Measurements from ENCODE around the gene PUM2. TPM values are rescaled to one million over a fixed set of nuclear protein-coding genes. Genes with fewer than 3 reads are reported as not detected.

PUM2 gene
- total and polyA plus RNA-seq, 12 donors, result 12.4 to 79.1 (median 67.6) TPM

- Histone ChIP-seq H3K27ac (peak overlapping the region in 1 of 10 donors; percentile 14), H3K4me1 (peaks cover 0 to 4% (median 0%) of the 10 kb centered on the region in 9 donors), H3K9me3 (no peaks in the 10 kb centered on the region), H3K4me3 (no peak overlapping the region), H3K27me3 (no peaks in the 10 kb centered on the region), H3K36me3 (peaks cover 0 to 100% (median 23%) of the 10 kb centered on the region in 9 donors)
- TF ChIP-seq, protein P1, sequence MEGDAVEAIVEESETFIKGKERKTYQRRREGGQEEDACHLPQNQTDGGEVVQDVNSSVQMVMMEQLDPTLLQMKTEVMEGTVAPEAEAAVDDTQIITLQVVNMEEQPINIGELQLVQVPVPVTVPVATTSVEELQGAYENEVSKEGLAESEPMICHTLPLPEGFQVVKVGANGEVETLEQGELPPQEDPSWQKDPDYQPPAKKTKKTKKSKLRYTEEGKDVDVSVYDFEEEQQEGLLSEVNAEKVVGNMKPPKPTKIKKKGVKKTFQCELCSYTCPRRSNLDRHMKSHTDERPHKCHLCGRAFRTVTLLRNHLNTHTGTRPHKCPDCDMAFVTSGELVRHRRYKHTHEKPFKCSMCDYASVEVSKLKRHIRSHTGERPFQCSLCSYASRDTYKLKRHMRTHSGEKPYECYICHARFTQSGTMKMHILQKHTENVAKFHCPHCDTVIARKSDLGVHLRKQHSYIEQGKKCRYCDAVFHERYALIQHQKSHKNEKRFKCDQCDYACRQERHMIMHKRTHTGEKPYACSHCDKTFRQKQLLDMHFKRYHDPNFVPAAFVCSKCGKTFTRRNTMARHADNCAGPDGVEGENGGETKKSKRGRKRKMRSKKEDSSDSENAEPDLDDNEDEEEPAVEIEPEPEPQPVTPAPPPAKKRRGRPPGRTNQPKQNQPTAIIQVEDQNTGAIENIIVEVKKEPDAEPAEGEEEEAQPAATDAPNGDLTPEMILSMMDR (IDR thresholded peaks at IDR 0.05), result no peak
- WGBS, 2 donors, result 83 to 85% methylated on average over 6 of the region's 6 CpGs
- ATAC-seq, result peak in 1 of 8 donors; percentile 39
- no peak for DNase-seq
- intact Hi-C loops (cut with DNase I), result no loop called here
Measured at GRCh38 chr2:20299113-20299512, 51.5 kb downstream of the PUM2 start.

DNA sequence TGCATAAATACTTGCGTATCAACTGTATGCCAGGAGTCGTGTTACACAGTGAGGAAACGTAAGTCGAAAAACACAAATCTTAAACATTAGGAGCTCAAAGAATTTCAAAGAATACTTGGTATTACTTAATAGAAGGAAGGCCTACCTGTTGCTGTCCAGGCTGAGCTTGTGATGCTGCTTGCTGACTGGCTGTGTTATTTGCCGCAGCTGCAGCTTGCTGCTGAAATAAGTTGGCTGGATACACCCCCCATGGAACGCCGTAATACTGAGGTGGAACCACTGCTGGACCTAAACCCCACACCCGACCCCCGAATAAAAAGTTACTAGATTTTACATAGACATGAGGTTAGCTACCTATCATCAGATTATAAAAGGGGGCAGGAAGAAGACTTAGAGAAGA, 56.4 kb downstream of the PUM2 start:
- ATAC-seq, result no peak
- Histone ChIP-seq H3K36me3 (peaks cover 0 to 100% (median 17%) of the 10 kb centered on the region in 9 donors), H3K27ac (no peak overlapping the region), H3K27me3 (no peaks in the 10 kb centered on the region), H3K9me3 (no peaks in the 10 kb centered on the region), H3K4me3 (no peak overlapping the region), H3K4me1 (peaks cover 0 to 13% (median 0%) of the 10 kb centered on the region in 9 donors)
- 93 to 96% methylated on average over 9 of the region's 9 CpGs for WGBS, 2 donors
- intact Hi-C loops (cut with DNase I), result no loop called here
- DNase-seq, result no peak
- TF ChIP-seq, protein P1 (IDR thresholded peaks at IDR 0.05), result no peak

DNA sequence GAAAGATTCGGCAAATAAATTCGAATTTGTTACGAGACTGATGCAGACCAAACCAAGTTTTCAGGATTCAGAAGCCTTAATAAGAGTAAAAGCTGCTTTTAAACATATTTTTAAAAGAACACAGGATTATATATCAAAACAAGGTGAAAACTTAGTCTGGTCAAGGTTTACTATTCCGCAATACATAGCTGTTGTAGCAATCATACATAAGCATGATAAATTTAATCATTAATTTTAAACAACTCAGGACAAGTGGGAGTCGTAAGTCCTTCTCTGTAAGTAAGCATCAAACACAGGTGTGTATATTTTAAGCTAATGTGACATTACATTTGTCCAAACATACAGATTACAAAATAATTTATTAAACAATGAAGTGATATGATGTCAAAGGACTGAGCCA, 57.7 kb downstream of the PUM2 start:
- Histone ChIP-seq H3K27ac (no peak overlapping the region), H3K4me1 (peaks cover 0 to 16% (median 5%) of the 10 kb centered on the region in 9 donors), H3K36me3 (peaks cover 0 to 100% (median 9%) of the 10 kb centered on the region in 9 donors), H3K27me3 (no peaks in the 10 kb centered on the region), H3K4me3 (no peak overlapping the region), H3K9me3 (no peaks in the 10 kb centered on the region)
- no peak for ATAC-seq
- no peak for DNase-seq
- intact Hi-C loops (cut with DNase I), result no loop called here
- 98 to 99% methylated on average over 5 of the region's 5 CpGs for WGBS, 2 donors
- TF ChIP-seq, protein P1 (IDR thresholded peaks at IDR 0.05), result no peak

GRCh38 chr2:20291846-20292408, 58.7 kb downstream of the PUM2 start:
- peaks cover 0 to 100% (median 3%) of the 10 kb centered on the region in 9 donors for H3K36me3 ChIP-seq
- H3K4me3 ChIP-seq, result no peak overlapping the region
- DNase-seq (no peak), ATAC-seq (peak in 3 of 8 donors; percentile 21 to 55 (median 40))
- no peaks in the 10 kb centered on the region for H3K9me3 ChIP-seq
- intact Hi-C loops (cut with DNase I), result no loop called here
- H3K4me1 ChIP-seq, result peaks cover 0 to 16% (median 5%) of the 10 kb centered on the region in 9 donors
- 93 to 94% methylated on average over 13 of the region's 13 CpGs for WGBS, 2 donors
- TF ChIP-seq, protein P1 (IDR thresholded peaks at IDR 0.05), result no peak
- H3K27me3 ChIP-seq, result no peaks in the 10 kb centered on the region
- peak overlapping the region in 1 of 10 donors; percentile 4 for H3K27ac ChIP-seq
